CMK (cell line): ENCODE measurements around the gene GINM1.

Experiments
- DNase-seq: peaks from one replicate; pipeline ENCODE4 v3.0.0-alpha.2; 2010; ENCODE audit warnings: low read depth

GINM1 gene

DNA sequence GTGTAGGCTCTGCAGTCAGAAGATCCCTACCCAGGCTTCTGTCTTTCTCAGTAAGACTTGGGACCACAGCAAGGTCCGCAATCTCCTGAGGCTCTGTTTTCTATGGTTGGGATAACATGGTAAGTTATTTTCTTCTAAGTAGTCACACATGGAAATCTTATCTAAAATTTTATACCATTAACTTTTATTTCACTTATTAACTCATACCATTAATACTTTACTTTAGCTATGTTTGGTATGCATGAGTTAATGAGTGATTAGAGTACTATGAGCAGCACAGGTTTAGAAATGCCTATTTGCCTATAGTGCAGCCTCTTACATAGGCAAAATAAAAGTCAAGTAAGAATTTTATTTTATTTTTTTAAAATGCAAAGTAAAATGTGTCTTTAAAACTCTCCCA lies 27.2 kb downstream of the GINM1 start:
- DNase-seq: no peak

DNA sequence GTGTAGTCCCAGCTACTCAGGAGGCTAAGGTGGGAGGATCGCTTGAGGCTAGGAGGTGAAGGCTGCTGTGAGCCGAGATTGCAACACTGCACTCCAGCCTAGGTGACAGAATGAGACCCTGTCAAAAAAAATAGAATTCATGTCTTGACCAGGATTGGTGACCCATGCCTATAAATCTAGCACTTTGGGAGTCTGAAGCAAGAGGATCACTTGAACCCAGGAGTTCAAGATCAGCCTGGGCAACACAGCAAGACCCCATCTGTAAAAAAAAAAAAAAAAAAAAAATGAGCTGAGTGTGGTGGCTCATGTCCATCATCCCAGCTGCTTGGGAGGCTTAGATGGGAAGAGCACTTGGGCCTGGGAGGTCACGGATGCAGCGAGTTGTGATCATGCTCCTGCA lies 34.3 kb downstream of the GINM1 start:
- DNase-seq: no peak

DNA sequence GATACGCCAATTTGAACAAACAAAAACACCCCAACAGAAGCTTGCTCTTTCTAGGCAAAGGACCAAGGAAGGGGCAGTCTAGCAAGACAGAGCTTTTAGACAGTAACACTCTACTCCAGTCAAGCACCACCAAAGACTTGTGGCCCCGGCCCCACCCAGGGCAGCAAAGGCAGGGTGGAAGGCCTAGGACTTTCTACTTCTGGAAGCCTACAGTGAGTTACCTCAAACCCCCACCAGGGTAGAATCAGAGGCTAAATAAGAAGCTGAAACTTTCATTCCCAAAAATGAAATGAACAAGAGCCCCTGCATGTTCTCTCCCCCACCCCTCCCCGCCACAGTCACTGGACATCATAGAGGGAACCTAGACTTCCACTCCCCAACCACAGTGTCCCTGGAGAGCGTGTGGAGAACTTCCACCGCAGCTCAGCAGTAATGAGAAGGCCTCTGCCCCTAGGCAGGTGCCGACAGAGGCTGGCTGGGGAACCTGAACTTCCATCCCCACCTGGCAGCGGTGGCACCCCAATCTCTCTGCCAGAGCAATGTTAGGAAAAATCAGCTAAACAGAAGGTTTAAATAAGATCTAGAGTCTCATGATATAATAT lies 42.3 kb downstream of the GINM1 start:
- DNase-seq: no peak

DNA sequence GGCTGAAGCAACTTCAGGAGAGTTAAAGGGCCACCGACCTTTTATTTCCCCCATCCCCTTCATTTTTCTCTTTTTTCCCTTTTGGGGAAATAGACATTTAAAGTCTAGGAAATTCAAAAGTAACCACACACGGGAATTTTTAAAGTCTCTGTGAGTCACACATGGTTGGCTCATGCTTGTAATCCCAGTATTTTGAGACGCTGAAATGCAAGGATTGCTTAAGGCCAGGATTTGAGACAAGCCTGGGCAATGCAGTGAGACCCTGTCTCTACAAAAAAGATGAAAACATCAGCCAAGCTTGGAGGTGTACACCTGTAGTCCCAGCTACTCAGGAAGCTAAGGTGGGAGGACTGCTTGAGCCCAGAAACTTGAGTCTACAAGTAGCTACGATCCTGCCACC lies 48.2 kb downstream of the GINM1 start:
- DNase-seq: no peak

DNA sequence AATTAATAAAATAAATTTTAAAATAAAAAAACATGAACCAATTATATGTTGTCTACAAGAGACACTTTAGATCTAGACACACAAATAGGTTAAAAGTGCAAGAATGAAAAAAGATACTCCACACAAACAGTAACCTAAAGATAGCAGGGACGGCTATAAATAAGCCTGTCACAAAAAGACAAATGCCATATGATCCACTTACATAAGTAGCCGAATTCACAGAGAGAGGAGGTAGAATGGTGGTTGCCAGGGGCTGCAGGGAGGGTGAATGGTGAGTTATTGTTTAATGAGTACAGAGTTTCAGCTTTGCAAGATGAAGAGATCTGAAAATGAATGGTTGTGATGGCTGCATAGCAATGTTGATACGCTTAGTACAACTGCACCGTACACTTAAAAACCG lies 49.6 kb downstream of the GINM1 start:
- no peak for DNase-seq

DNA sequence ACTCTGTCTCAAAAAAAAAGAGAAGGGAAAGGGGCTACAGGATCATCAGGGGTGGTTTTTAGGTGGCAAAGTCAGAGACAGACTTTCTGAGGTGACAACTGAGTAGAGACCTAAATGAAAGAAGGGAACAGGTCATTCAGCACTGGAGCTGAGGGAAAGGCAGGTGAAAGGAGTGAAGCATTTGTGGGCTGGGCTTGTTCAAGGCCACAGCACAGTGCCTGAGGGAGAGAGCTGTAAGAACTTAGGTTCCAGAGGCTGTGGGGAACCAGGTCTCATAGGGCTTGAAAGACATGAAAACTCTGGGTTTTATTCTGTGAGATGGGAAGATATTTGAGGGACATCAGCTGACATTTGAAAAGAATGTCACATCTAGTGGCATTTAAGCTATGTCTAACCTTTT lies 61.5 kb downstream of the GINM1 start:
- DNase-seq: no peak

DNA sequence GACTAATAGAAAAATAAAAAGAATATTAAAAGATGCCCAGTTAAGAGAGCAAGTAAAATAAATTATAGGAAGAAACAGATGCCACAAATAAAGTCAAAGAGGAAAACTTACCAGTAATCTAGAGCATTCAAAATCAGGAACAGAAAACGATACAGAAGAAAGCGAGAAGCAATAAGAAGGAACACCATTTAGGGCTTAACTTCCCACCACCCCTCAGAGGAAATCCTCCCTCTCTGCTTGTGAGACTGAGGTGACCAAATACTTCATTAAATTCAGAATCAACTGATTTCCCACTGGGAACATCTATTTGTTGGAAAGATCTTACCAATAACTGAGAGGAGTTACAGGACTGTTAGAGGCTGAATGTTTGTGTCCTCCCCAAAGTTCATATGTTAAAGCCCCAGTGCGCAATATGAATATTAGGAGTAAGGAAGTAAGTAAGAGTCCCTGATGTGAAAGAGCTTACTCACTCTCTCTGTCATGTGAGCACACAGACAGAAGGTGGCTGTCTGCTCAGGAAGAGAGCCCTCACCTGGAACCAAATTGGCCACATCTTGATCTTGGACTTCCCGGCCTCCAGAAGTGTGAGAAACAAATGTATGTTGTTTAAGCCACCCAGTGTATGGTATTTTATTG lies 62.8 kb downstream of the GINM1 start:
- DNase-seq: no peak

DNA sequence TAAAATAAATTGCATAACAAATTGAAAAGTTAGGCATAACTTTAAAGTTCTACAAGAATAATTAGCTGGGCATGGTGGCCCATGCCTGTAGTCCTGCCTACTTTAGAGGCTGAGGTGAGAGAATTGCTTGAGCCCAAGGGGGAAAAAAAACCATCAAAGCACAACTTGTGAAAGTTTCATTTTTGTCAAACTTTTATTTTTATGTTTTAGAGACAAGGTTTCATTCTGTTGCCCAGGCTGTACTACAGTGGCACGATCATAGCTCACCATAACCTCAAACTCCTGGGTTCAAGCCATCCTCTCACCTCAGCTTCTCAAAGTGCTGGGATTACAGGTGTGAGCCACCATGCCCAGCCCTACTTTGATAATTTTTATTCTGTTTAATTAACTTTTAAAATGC lies 68.1 kb downstream of the GINM1 start:
- DNase-seq: no peak

DNA sequence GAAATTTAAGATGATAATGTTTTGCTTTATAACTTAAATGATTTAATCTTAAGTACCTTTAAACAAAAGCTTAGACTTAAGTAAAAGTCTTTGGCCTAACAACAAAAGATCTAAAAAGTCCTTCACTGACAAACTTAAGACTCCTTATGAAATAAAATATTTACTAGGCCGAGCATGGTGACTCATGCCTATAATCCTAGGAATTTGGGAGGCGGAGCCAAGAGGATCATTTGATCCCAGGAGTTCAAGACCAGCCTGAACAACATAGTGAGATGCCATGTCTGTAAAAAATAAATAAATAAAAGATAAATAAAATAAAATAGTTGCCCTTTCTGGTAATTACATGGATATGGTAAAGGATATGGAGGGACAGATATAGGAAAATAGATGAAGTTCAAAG lies 69.9 kb downstream of the GINM1 start:
- DNase-seq: no peak
